ENCODE data around the gene SPECC1L.

SPECC1L gene

DNA sequence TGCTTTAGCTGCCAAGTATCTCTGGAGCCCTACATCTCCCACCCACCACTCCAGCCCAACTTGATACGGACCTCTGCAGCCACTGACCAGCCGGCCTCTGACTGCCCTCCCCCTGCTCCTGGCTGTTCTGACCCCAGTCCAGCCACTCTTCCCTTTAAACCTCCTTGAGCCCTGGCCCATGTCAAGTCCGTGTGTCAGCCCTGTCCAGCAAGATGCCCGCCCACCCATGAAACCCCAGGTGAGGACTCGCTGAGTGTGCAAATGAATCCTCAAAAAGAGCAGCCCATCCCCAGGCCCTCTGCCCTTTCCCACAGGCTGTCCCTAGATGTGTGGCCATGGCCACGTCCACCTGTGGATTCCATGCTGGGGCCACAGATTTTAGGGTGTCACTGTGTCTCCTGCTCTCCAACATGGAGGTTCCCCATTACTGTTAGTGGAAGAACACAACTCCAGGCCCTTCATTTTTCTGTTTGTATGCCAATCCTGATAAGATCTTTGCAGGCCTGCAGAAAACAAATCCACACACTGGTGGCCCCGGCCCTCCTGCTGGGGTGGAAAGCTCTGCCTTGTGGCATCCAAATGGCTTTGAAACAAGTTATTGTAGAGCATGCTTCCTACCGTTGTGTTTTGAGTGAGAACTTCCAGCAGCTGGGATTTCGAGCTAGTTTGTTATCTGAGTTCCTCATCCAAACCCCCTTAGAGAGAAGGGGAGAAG, 134.1 kb downstream of the SPECC1L start:
- no peak overlapping the region for H3K27ac ChIP-seq (replicated peaks)
- no peaks in the 10 kb centered on the region for H3K27me3 ChIP-seq (ENCODE audit: insufficient read depth, poor library complexity, severe bottlenecking)
- TF ChIP-seq GABPA (IDR thresholded peaks at IDR 0.05; ENCODE audit: low read depth) (no peak), POLR2AphosphoS5 (IDR thresholded peaks at IDR 0.05; ENCODE audit: low read depth) (no peak), SPI1 (IDR thresholded peaks at IDR 0.05; ENCODE audit: borderline replicate concordance, low read depth) (no peak)
- TF ChIP-seq, protein P1, sequence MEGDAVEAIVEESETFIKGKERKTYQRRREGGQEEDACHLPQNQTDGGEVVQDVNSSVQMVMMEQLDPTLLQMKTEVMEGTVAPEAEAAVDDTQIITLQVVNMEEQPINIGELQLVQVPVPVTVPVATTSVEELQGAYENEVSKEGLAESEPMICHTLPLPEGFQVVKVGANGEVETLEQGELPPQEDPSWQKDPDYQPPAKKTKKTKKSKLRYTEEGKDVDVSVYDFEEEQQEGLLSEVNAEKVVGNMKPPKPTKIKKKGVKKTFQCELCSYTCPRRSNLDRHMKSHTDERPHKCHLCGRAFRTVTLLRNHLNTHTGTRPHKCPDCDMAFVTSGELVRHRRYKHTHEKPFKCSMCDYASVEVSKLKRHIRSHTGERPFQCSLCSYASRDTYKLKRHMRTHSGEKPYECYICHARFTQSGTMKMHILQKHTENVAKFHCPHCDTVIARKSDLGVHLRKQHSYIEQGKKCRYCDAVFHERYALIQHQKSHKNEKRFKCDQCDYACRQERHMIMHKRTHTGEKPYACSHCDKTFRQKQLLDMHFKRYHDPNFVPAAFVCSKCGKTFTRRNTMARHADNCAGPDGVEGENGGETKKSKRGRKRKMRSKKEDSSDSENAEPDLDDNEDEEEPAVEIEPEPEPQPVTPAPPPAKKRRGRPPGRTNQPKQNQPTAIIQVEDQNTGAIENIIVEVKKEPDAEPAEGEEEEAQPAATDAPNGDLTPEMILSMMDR (IDR thresholded peaks at IDR 0.05; ENCODE audit: insufficient read depth, low read length): no peak
- TF ChIP-seq, protein P2, sequence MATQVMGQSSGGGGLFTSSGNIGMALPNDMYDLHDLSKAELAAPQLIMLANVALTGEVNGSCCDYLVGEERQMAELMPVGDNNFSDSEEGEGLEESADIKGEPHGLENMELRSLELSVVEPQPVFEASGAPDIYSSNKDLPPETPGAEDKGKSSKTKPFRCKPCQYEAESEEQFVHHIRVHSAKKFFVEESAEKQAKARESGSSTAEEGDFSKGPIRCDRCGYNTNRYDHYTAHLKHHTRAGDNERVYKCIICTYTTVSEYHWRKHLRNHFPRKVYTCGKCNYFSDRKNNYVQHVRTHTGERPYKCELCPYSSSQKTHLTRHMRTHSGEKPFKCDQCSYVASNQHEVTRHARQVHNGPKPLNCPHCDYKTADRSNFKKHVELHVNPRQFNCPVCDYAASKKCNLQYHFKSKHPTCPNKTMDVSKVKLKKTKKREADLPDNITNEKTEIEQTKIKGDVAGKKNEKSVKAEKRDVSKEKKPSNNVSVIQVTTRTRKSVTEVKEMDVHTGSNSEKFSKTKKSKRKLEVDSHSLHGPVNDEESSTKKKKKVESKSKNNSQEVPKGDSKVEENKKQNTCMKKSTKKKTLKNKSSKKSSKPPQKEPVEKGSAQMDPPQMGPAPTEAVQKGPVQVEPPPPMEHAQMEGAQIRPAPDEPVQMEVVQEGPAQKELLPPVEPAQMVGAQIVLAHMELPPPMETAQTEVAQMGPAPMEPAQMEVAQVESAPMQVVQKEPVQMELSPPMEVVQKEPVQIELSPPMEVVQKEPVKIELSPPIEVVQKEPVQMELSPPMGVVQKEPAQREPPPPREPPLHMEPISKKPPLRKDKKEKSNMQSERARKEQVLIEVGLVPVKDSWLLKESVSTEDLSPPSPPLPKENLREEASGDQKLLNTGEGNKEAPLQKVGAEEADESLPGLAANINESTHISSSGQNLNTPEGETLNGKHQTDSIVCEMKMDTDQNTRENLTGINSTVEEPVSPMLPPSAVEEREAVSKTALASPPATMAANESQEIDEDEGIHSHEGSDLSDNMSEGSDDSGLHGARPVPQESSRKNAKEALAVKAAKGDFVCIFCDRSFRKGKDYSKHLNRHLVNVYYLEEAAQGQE (IDR thresholded peaks at IDR 0.05; ENCODE audit: insufficient replicate concordance, low read depth): no peak
- no peak for DNase-seq (ENCODE audit: low read depth in 1 of 2, low spot score in 1 of 2)
- H3K4me3 ChIP-seq (replicated peaks; ENCODE audit: insufficient read depth, low read length): no peak overlapping the region

DNA sequence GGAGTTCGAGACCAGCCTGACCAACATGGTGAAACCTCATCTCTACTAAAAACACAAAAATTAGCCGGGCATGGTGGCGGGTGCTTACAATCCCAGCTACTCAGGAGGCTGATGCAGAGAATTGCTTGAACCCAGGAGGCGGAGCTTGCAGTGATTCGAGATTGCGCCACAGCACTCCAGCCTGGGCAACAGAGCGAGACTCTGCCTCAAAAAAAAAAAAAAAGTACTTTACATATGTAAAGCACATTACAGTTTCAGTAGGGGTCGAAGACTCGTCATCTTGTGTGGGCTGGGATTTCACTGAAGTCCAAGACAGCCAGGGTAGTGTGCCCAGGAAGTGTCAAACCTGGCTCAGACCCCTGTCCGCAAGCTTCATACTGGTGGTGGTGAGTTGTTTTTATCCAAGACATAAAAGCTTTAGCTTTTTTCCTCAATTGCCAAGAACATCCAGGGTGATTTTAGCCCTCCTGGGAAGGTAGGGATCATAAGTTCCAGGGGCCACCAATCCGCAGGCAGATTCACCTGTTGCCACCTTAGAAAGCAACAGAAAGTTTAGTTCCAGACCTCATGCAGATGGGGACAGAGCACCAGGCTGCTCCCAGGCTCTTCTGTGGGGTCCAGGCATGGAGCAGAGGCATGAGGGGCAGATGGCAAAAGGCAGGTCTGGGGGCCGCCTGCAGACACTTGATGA, 135.1 kb downstream of the SPECC1L start:
- DNase-seq (ENCODE audit: low read depth in 1 of 2, low spot score in 1 of 2): no peak
- H3K27me3 ChIP-seq (ENCODE audit: insufficient read depth, poor library complexity, severe bottlenecking): no peaks in the 10 kb centered on the region
- no peak overlapping the region for H3K27ac ChIP-seq (replicated peaks)
- H3K4me3 ChIP-seq (replicated peaks; ENCODE audit: insufficient read depth, low read length): no peak overlapping the region
- TF ChIP-seq, protein P2 (IDR thresholded peaks at IDR 0.05; ENCODE audit: insufficient replicate concordance, low read depth): no peak
- TF ChIP-seq SPI1 (IDR thresholded peaks at IDR 0.05; ENCODE audit: borderline replicate concordance, low read depth) (no peak), GABPA (IDR thresholded peaks at IDR 0.05; ENCODE audit: low read depth) (no peak), POLR2AphosphoS5 (IDR thresholded peaks at IDR 0.05; ENCODE audit: low read depth) (no peak)
- TF ChIP-seq, protein P1 (IDR thresholded peaks at IDR 0.05; ENCODE audit: insufficient read depth, low read length): no peak

DNA sequence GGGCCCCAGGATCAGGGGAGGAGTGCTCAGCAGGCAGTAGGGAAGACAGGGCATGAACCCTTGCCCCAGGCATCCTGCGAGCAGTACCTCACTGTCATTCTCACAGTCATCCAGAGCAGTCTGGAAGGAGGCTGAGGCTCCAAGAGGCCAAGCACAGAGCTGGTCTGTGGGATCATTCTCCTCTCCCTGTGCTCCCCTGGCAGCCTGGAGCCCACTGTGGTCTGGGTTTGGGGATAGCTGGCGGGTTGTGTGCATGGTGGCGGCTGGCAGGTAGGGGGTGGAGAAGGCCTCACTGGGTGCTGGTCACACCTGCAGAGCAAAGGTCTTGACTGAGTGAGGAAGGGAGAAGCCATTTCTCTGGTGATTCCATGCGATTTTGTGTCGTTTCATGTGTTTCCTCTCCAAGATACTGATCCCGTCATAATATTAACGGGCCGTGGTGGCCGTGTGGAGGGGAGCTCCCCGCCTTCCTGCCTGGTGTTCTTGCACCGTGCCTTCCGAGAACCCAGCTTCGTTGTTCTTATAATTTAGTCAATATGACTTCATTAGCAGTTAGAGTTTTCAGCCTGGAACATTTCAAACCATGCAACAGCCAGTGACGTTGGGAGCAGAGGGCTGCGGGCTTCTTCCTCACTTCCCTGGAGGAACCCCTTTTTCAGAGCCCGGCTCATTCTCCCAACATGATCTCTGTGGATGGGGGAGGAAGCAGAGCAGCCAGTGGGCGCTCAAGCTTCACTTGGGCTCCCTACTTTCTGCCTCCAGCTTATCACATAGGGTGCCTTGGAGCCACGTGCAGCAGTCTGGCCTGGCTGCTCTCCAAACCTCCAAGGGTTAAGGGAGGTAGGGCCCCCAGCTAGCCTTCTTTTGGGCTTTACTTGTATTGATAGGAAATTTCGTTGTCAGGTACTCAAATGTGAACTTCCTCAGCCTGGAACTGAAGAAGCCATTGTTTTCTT, 136.0 kb downstream of the SPECC1L start:
- H3K4me3 ChIP-seq (replicated peaks; ENCODE audit: insufficient read depth, low read length): no peak overlapping the region
- TF ChIP-seq POLR2AphosphoS5 (IDR thresholded peaks at IDR 0.05; ENCODE audit: low read depth) (no peak), GABPA (IDR thresholded peaks at IDR 0.05; ENCODE audit: low read depth) (no peak)
- TF ChIP-seq, protein P2 (IDR thresholded peaks at IDR 0.05; ENCODE audit: insufficient replicate concordance, low read depth): no peak
- H3K27me3 ChIP-seq (ENCODE audit: insufficient read depth, poor library complexity, severe bottlenecking): no peaks in the 10 kb centered on the region
- no peak for DNase-seq (ENCODE audit: low read depth in 1 of 2, low spot score in 1 of 2)
- no peak overlapping the region for H3K27ac ChIP-seq (replicated peaks)
